HepG2 (cell line): ENCODE measurements around the gene NT5C2. TPM values are rescaled to one million over a fixed set of nuclear protein-coding genes. Genes with fewer than 3 reads are reported as not detected.

ENCODE experiments used
- BCLAF1 ChIP-seq: fragments of 450-650 bp; IDR thresholded peaks from 2 replicates; pipeline ENCODE4 v1.6.1; 2017; ENCODE audit warnings: mild to moderate bottlenecking
- DR1 ChIP-seq: sonication (generic); formaldehyde crosslinking; IDR thresholded peaks from 2 replicates; pipeline ENCODE4 v1.8.0; 2021; ENCODE audit warnings: mild to moderate bottlenecking, missing genetic modification reagents, inconsistent platforms
- FOXO4 ChIP-seq: sonication (generic); formaldehyde crosslinking; conservative IDR thresholded peaks from 2 replicates; pipeline ENCODE4 v1.8.1; 2023; ENCODE audit warnings: missing genetic modification reagents
- HMGA1 ChIP-seq: sonication (generic); formaldehyde crosslinking; conservative IDR thresholded peaks from 2 replicates; pipeline ENCODE4 v1.4.0; 2020; ENCODE audit warnings: missing genetic modification reagents
- HMGXB4 ChIP-seq, 2 experiments: sonication (generic) in 1 of 2; formaldehyde crosslinking in 1 of 2; IDR thresholded peaks; 2 replicates each; pipeline versions ENCODE4 v1.4.0 to v1.6.1; 2018 to 2020; ENCODE audit warnings: missing genetic modification reagents in 2 of 2, borderline replicate concordance in 1 of 2, low read depth in 1 of 2, mild to moderate bottlenecking in 1 of 2, missing biosample characterization in 1 of 2
- KAT2B ChIP-seq: fragments of 150-350 bp; IDR thresholded peaks from 2 replicates; pipeline ENCODE4 v1.6.1; 2014; ENCODE audit warnings: low read depth, low read length, borderline replicate concordance
- MAFF ChIP-seq: IDR thresholded peaks from 2 replicates; pipeline ENCODE4 v1.6.1; 2011; ENCODE audit warnings: low read depth, low read length, improper control_type of control experiment
- MAFG ChIP-seq: sonication (generic); formaldehyde crosslinking; IDR thresholded peaks from 2 replicates; pipeline ENCODE4 v1.5.1; 2020; ENCODE audit warnings: mild to moderate bottlenecking, missing genetic modification reagents
- PCBP2 ChIP-seq: fragments of 200-400 bp; formaldehyde crosslinking; optimal IDR thresholded peaks from 2 replicates; pipeline ENCODE3; 2018; ENCODE audit warnings: low read length, low read depth; ENCODE audit not compliant: poor library complexity, severe bottlenecking
- POLR2AphosphoS5 ChIP-seq: IDR thresholded peaks from 2 replicates; pipeline ENCODE4 v1.6.1; 2012; ENCODE audit warnings: low read depth, low read length
- RFX5 ChIP-seq: IDR thresholded peaks from 2 replicates; pipeline ENCODE4 v1.6.1; 2011; ENCODE audit warnings: low read depth, low read length, improper control_type of control experiment
- SIN3A ChIP-seq: IDR thresholded peaks from 2 replicates; pipeline ENCODE4 v1.6.1; 2011; ENCODE audit warnings: low read depth, mild to moderate bottlenecking, control low read depth, low read length, borderline replicate concordance
- SOX6 ChIP-seq, 2 experiments: fragments of 450-650 bp in 1 of 2; sonication (generic) in 1 of 2; formaldehyde crosslinking in 1 of 2; IDR thresholded peaks; 2 replicates each; pipeline versions ENCODE4 v1.4.0 to v1.6.1; 2017 to 2020; ENCODE audit warnings: antibody characterized with exemption in 1 of 2, mild to moderate bottlenecking in 1 of 2, missing genetic modification reagents in 1 of 2
- THAP8 ChIP-seq: sonication (generic); formaldehyde crosslinking; IDR thresholded peaks from 2 replicates; pipeline ENCODE4 v1.5.1; 2020; ENCODE audit warnings: missing genetic modification reagents, mild to moderate bottlenecking, borderline replicate concordance
- THAP9 ChIP-seq: sonication (generic); formaldehyde crosslinking; IDR thresholded peaks from 2 replicates; pipeline ENCODE4; 2020; ENCODE audit warnings: missing genetic modification reagents, mild to moderate bottlenecking, borderline replicate concordance
- ZFP36L1 ChIP-seq: sonication (generic); formaldehyde crosslinking; IDR thresholded peaks from 2 replicates; pipeline ENCODE4 v1.8.0; 2022; ENCODE audit warnings: mild to moderate bottlenecking, missing genetic modification reagents, moderate library complexity
- ZNF136 ChIP-seq: sonication (generic); formaldehyde crosslinking; IDR thresholded peaks from 2 replicates; pipeline ENCODE4 v1.8.1; 2022; ENCODE audit warnings: low read depth, mild to moderate bottlenecking, moderate library complexity, missing genetic modification reagents
- ZNF234 ChIP-seq: sonication (generic); formaldehyde crosslinking; conservative IDR thresholded peaks from 2 replicates; pipeline ENCODE4 v1.5.1; 2020; ENCODE audit warnings: mild to moderate bottlenecking, missing genetic modification reagents
- ZNF44 ChIP-seq: sonication (generic); formaldehyde crosslinking; IDR thresholded peaks from 2 replicates; pipeline ENCODE4 v1.5.1; 2020; ENCODE audit warnings: mild to moderate bottlenecking, missing genetic modification reagents
- ZNF484 ChIP-seq: sonication (generic); formaldehyde crosslinking; IDR thresholded peaks from 2 replicates; pipeline ENCODE4 v1.5.1; 2020; ENCODE audit warnings: mild to moderate bottlenecking, low read depth, missing genetic modification reagents, borderline replicate concordance
- ZNF644 ChIP-seq: IDR thresholded peaks from 2 replicates; pipeline ENCODE4 v1.6.1; 2016; ENCODE audit warnings: low read depth
- polyA plus RNA-seq, 8 experiments: library from polyadenylated mRNA; depleted of rRNA in 3 of 8; stranded (reverse) in 7 of 8; unstranded in 1 of 8; fragments of >200 nt; fragmentation: Illumina TruSeq in 4 of 8; extraction: Trizol in 4 of 8; gene quantifications; 2 replicates each; pipeline versions ENCODE4 v1.2.1 to v1.2.3, GENCODE V29; 2011 to 2016; ENCODE audit warnings: low read depth in 4 of 8, missing spikeins in 1 of 8, mixed read lengths in 1 of 8; ENCODE audit not compliant: insufficient read depth in 1 of 8
- total RNA-seq, 5 experiments: library from RNA; depleted of rRNA; stranded (reverse); fragments of >200 nt; fragmentation: Illumina TruSeq; extraction: Trizol; gene quantifications; 2 replicates each; pipeline ENCODE4 v1.2.3, GENCODE V29; 2016; ENCODE audit warnings: low read depth in 1 of 5

The NT5C2 gene
- total and polyA plus RNA-seq, 2 of the 13 experiments (the other 11 are each of a cell fraction or from before 2014, with no cell fraction given), result 40.6 to 55.2 TPM

- TF ChIP-seq POLR2AphosphoS5 (no peak), ZFP36L1 (CRISPR knock-in tag) (no peak), RFX5 (no peak), MAFG (CRISPR knock-in tag) (no peak), FOXO4 (CRISPR knock-in tag) (no peak), THAP8 (CRISPR knock-in tag) (no peak), ZNF136 (CRISPR knock-in tag) (no peak), SIN3A (no peak), ZNF644 (CRISPR knock-in tag) (no peak), ZNF234 (CRISPR knock-in tag) (no peak), THAP9 (CRISPR knock-in tag) (no peak), MAFF (no peak), ZNF44 (CRISPR knock-in tag) (no peak), DR1 (CRISPR knock-in tag) (no peak), BCLAF1 (no peak), SOX6 (IDR thresholded peaks at IDR 0.05) (no peak), SOX6 (CRISPR knock-in tag; IDR thresholded peaks at IDR 0.05) (peak; percentile 91), HMGXB4 (CRISPR knock-in tag; IDR thresholded peaks at IDR 0.05; ENCODE audit: borderline replicate concordance in 1 of 2, low read depth in 1 of 2) (no peak), PCBP2 (no peak), KAT2B (no peak), HMGA1 (no peak), ZNF484 (CRISPR knock-in tag) (no peak)
Measured at GRCh38 chr10:103231047-103231551, 38.0 kb upstream of the NT5C2 start (continued).
